H9 (cell line): ENCODE data around the gene HSDL2. TPM values are rescaled to one million over a fixed set of nuclear protein-coding genes. Genes with fewer than 3 reads are reported as not detected.

Experiments used
- DNase-seq: peaks from one replicate; pipeline ENCODE4 v3.0.0-alpha.2; 2017
- H2AFZ ChIP-seq: one replicate; pipeline ENCODE4 v1.6.1; 2013; ENCODE audit warnings: mild to moderate bottlenecking, low read length, control low read depth, moderate library complexity
- H2AK5ac ChIP-seq: 2 replicates; pipeline ENCODE4 v1.6.1; 2013; ENCODE audit warnings: low read length, control low read depth, mixed read lengths; ENCODE audit not compliant: insufficient read length
- H2BK120ac ChIP-seq: one replicate; pipeline ENCODE4 v1.6.1; 2013; ENCODE audit warnings: low read depth, mild to moderate bottlenecking, low read length, control low read depth, inconsistent platforms; ENCODE audit not compliant: poor library complexity, severe bottlenecking
- H2BK12ac ChIP-seq: 2 replicates; pipeline ENCODE4 v1.6.1; 2013; ENCODE audit warnings: low read length, control low read depth, mixed read lengths, low read depth; ENCODE audit not compliant: insufficient read length
- H2BK15ac ChIP-seq: 2 replicates; pipeline ENCODE4 v1.6.1; 2013; ENCODE audit warnings: low read depth, low read length, control low read depth
- H2BK20ac ChIP-seq: one replicate; pipeline ENCODE4 v1.6.1; 2013; ENCODE audit warnings: low read depth, mild to moderate bottlenecking, low read length, control low read depth, inconsistent platforms; ENCODE audit not compliant: poor library complexity, severe bottlenecking
- H2BK5ac ChIP-seq: 2 replicates; pipeline ENCODE4 v1.6.1; 2013; ENCODE audit warnings: low read length, control low read depth, mixed read lengths; ENCODE audit not compliant: insufficient read length
- H3K14ac ChIP-seq: 2 replicates; pipeline ENCODE4 v1.6.1; 2013; ENCODE audit warnings: low read length, control low read depth; ENCODE audit not compliant: insufficient read depth
- H3K18ac ChIP-seq: 2 replicates; pipeline ENCODE4 v1.6.1; 2013; ENCODE audit warnings: low read depth, mild to moderate bottlenecking, mixed read lengths, low read length, control low read depth; ENCODE audit not compliant: insufficient read length
- H3K23ac ChIP-seq: 2 replicates; pipeline ENCODE4 v1.6.1; 2013; ENCODE audit warnings: low read length, control low read depth, mixed read lengths, low read depth; ENCODE audit not compliant: insufficient read length
- H3K23me2 ChIP-seq: 2 replicates; pipeline ENCODE4 v1.6.1; 2013; ENCODE audit warnings: low read depth, mild to moderate bottlenecking, mixed read lengths, low read length, control low read depth; ENCODE audit not compliant: insufficient read length, poor library complexity, severe bottlenecking
- H3K27ac ChIP-seq: 2 replicates; pipeline ENCODE4 v1.5.1; 2013; ENCODE audit warnings: low read length, control low read depth, mixed read lengths, low read depth; ENCODE audit not compliant: insufficient read length
- H3K27me3 ChIP-seq: 2 replicates; pipeline ENCODE4 v1.6.1; 2013; ENCODE audit warnings: low read length, control low read depth, inconsistent platforms; ENCODE audit not compliant: insufficient read depth
- H3K4ac ChIP-seq: 2 replicates; pipeline ENCODE4 v1.6.1; 2013; ENCODE audit warnings: low read depth, mild to moderate bottlenecking, control low read depth, inconsistent platforms, low read length, moderate library complexity
- H3K4me1 ChIP-seq: 2 replicates; pipeline ENCODE4 v1.6.1; 2013; ENCODE audit warnings: low read length, control low read depth, inconsistent platforms; ENCODE audit not compliant: insufficient read depth
- H3K4me2 ChIP-seq: 2 replicates; pipeline ENCODE4 v1.6.1; 2013; ENCODE audit warnings: low read length, control low read depth, mixed read lengths; ENCODE audit not compliant: insufficient read length, insufficient read depth
- H3K56ac ChIP-seq: 2 replicates; pipeline ENCODE4 v1.6.1; 2013; ENCODE audit warnings: low read depth, mild to moderate bottlenecking, mixed read lengths, low read length, control low read depth; ENCODE audit not compliant: insufficient read length
- H3K79me1 ChIP-seq: 2 replicates; pipeline ENCODE4 v1.6.1; 2013; ENCODE audit warnings: low read depth, mild to moderate bottlenecking, moderate library complexity, low read length, control low read depth, inconsistent platforms; ENCODE audit not compliant: insufficient read depth, poor library complexity, severe bottlenecking
- H3K79me2 ChIP-seq: 2 replicates; pipeline ENCODE4 v1.6.1; 2013; ENCODE audit warnings: low read length, control low read depth, inconsistent platforms; ENCODE audit not compliant: insufficient read depth
- H3K9ac ChIP-seq: 2 replicates; pipeline ENCODE4 v1.6.1; 2013; ENCODE audit warnings: low read length, control low read depth, mixed read lengths; ENCODE audit not compliant: insufficient read length; ENCODE audit errors: extremely low read depth
- H3K9me3 ChIP-seq: one replicate; pipeline ENCODE4 v1.6.1; 2013; ENCODE audit warnings: low read depth, low read length, inconsistent platforms; ENCODE audit not compliant: control insufficient read depth
- H3T11ph ChIP-seq: one replicate; pipeline ENCODE4 v1.6.1; 2013; ENCODE audit warnings: mild to moderate bottlenecking, low read length, control low read depth, inconsistent platforms
- H4K20me1 ChIP-seq: one replicate; pipeline ENCODE4 v1.6.1; 2013; ENCODE audit not compliant: control insufficient read depth, insufficient read length, insufficient read depth
- H4K5ac ChIP-seq: 2 replicates; pipeline ENCODE4 v1.6.1; 2013; ENCODE audit warnings: low read depth, mild to moderate bottlenecking, mixed read lengths, low read length, control low read depth; ENCODE audit not compliant: insufficient read length
- H4K8ac ChIP-seq: replicated peaks from 2 replicates; pipeline ENCODE4 v1.6.1; 2013; ENCODE audit warnings: low read length, control low read depth, mixed read lengths, low read depth; ENCODE audit not compliant: insufficient read length
- H4K91ac ChIP-seq: 2 replicates; pipeline ENCODE4 v1.6.1; 2013; ENCODE audit warnings: low read depth, mild to moderate bottlenecking, moderate library complexity, mixed read lengths, low read length, control low read depth; ENCODE audit not compliant: insufficient read length
- H3K27ac Mint-ChIP-seq, 3 experiments: 2 replicates in 2 of 3; 3 replicates in 1 of 3; pipeline ENCODE4 v1.8.0; 2020 to 2021; ENCODE audit warnings: mixed read lengths in 3 of 3, mild to moderate bottlenecking in 1 of 3, moderate library complexity in 1 of 3
- H3K27me3 Mint-ChIP-seq: 2 replicates; pipeline ENCODE4 v1.8.0; 2021; ENCODE audit warnings: low read depth, mild to moderate bottlenecking, moderate library complexity, mixed read lengths
- H3K36me3 Mint-ChIP-seq, 3 experiments: 2 replicates in 2 of 3; 3 replicates in 1 of 3; pipeline ENCODE4 v1.8.0; 2020 to 2021; ENCODE audit warnings: low read depth in 3 of 3, mixed read lengths in 3 of 3; ENCODE audit not compliant: insufficient read depth in 1 of 3
- H3K4me1 Mint-ChIP-seq, 2 experiments: 2 replicates each; pipeline ENCODE4 v1.8.0; 2020; ENCODE audit warnings: mixed read lengths in 2 of 2
- H3K4me3 Mint-ChIP-seq, 2 experiments: 2 replicates in 1 of 2; 3 replicates in 1 of 2; pipeline ENCODE4 v1.8.0; 2020 to 2021; ENCODE audit warnings: mild to moderate bottlenecking in 2 of 2, mixed read lengths in 2 of 2, moderate library complexity in 1 of 2
- H3K9me3 Mint-ChIP-seq, 2 experiments: 2 replicates in 1 of 2; 3 replicates in 1 of 2; pipeline ENCODE4 v1.8.0; 2020; ENCODE audit warnings: mild to moderate bottlenecking in 2 of 2, mixed read lengths in 2 of 2, moderate library complexity in 1 of 2
- WGBS: extraction: QIAGEN DNeasy Blood & Tissue Kit; methylation state at CpG from one replicate; pipeline ENCODE4 v1.1.7; 2013; ENCODE audit warnings: missing lambda C conversion rate, low lambda C conversion rate, mixed read lengths; ENCODE audit not compliant: insufficient read length; ENCODE audit errors: extremely low coverage; 5-methylcytosine and 5-hydroxymethylcytosine counted together
- total RNA-seq: library from RNA; stranded (reverse); gene quantifications from 2 replicates; pipeline ENCODE4 v1.2.1, GENCODE V29; 2021
- TF ChIP-seq, protein P1 (sequence below): fragments of 200-600 bp; sonication (generic); conservative IDR thresholded peaks from 3 replicates; pipeline ENCODE4 v1.8.0; 2021; ENCODE audit warnings: antibody characterized with exemption, mild to moderate bottlenecking

Gene HSDL2
- total RNA-seq, 1 experiment from 2014 or later: 16.6 TPM

DNA sequence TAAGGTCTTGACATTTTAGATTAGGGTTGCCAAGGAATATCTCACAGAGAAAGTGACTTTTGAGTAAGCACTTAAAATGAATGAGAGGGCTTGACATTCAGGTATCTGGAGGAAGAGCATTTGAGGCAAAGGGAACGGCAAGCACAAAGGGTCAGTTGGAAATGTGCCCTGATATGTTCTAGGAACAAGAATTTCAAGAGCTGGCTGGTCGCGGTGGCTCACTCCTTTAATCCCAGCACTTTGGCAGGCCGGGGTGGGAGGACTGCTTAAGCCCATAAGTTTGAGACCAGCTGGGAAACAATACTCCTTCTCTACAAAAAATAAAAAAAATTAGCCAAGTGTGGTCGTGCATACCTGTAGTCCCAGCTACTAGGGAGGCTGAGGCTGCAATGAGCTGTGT lies 123.3 kb downstream of the HSDL2 start:
- Histone ChIP-seq H3K27ac (no peak overlapping the region), H2AFZ (no peak overlapping the region), H3K4ac (no peak overlapping the region), H3K9ac (no peak overlapping the region), H2BK5ac (no peak overlapping the region), H3K79me2 (peaks cover 14% of the 10 kb centered on the region; the same call in 1 of the 2 replicates), H3K27me3 (no peaks in the 10 kb centered on the region), H3K4me1 (no peaks in the 10 kb centered on the region; the same call in 1 of the 2 replicates), H3K14ac (no peak overlapping the region), H3K23ac (no peak overlapping the region), H2BK12ac (no peak overlapping the region), H3K23me2 (no peaks in the 10 kb centered on the region), H4K20me1 (no peaks in the 10 kb centered on the region), H3K79me1 (peaks cover 7% of the 10 kb centered on the region), H3K9me3 (no peaks in the 10 kb centered on the region), H2BK15ac (no peak overlapping the region), H4K91ac (no peak overlapping the region), H4K8ac (no peak overlapping the region), H2BK20ac (no peak overlapping the region), H3T11ph (no peak overlapping the region), H2BK120ac (no peak overlapping the region), H3K4me2 (no peak overlapping the region), H3K56ac (no peak overlapping the region), H3K18ac (no peak overlapping the region), H4K5ac (no peak overlapping the region), H2AK5ac (no peak overlapping the region)
- peak overlapping the region in 2 of 3 experiments; percentile 12 to 24; a peak in 4 of 7 replicates for H3K27ac Mint-ChIP-seq
- H3K36me3 Mint-ChIP-seq: peaks cover 0 to 15% (median 0%) of the 10 kb centered on the region in 3 experiments; a peak in 4 of 7 replicates
- no peak overlapping the region for H3K4me3 Mint-ChIP-seq
- DNase-seq: no peak
- no CpG with 5 or more reads among the region's 5 CpGs for WGBS
- TF ChIP-seq, protein P1, sequence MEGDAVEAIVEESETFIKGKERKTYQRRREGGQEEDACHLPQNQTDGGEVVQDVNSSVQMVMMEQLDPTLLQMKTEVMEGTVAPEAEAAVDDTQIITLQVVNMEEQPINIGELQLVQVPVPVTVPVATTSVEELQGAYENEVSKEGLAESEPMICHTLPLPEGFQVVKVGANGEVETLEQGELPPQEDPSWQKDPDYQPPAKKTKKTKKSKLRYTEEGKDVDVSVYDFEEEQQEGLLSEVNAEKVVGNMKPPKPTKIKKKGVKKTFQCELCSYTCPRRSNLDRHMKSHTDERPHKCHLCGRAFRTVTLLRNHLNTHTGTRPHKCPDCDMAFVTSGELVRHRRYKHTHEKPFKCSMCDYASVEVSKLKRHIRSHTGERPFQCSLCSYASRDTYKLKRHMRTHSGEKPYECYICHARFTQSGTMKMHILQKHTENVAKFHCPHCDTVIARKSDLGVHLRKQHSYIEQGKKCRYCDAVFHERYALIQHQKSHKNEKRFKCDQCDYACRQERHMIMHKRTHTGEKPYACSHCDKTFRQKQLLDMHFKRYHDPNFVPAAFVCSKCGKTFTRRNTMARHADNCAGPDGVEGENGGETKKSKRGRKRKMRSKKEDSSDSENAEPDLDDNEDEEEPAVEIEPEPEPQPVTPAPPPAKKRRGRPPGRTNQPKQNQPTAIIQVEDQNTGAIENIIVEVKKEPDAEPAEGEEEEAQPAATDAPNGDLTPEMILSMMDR: no peak
- peaks cover 24 to 35% of the 10 kb centered on the region in 2 experiments for H3K4me1 Mint-ChIP-seq
- no peaks in the 10 kb centered on the region for H3K27me3 Mint-ChIP-seq
- H3K9me3 Mint-ChIP-seq: no peaks in the 10 kb centered on the region; a peak in 1 of 5 replicates
